SK-N-SH (cell line): Measurements from ENCODE around the gene MAGI2.

Experiments used
- CHD2 ChIP-seq: fragments of 150-350 bp; IDR thresholded peaks from 2 replicates; pipeline ENCODE4 v1.6.1; 2018; ENCODE audit warnings: low read length; ENCODE audit not compliant: partially characterized antibody
- CTCF ChIP-seq: fragments of 200-600 bp; sonication (generic); IDR thresholded peaks from 2 replicates; pipeline ENCODE4 v1.6.1; 2017; ENCODE audit warnings: antibody characterized with exemption, mild to moderate bottlenecking, moderate library complexity
- EP300 ChIP-seq, 2 experiments: IDR thresholded peaks; 2 replicates each; pipeline versions ENCODE4 v1.4.0 to v1.6.1; 2012; ENCODE audit warnings: borderline replicate concordance in 1 of 2, low read depth in 1 of 2, low read length in 1 of 2
- JUND ChIP-seq: IDR thresholded peaks from 2 replicates; pipeline ENCODE4 v1.4.0; 2012
- MXI1 ChIP-seq: IDR thresholded peaks from 2 replicates; pipeline ENCODE4 v1.6.1; 2012; ENCODE audit warnings: mild to moderate bottlenecking, low read depth, low read length, improper control_type of control experiment
- NFIC ChIP-seq: IDR thresholded peaks from 2 replicates; pipeline ENCODE4 v1.4.0; 2012; ENCODE audit warnings: borderline replicate concordance
- POLR2AphosphoS5 ChIP-seq: IDR thresholded peaks from 2 replicates; pipeline ENCODE4 v1.6.1; 2012; ENCODE audit warnings: low read depth, low read length
- SIN3A ChIP-seq: IDR thresholded peaks from 2 replicates; pipeline ENCODE4 v1.6.1; 2012; ENCODE audit warnings: low read depth, mild to moderate bottlenecking, low read length, moderate library complexity, borderline replicate concordance
- TAF1 ChIP-seq: IDR thresholded peaks from 2 replicates; pipeline ENCODE4 v1.6.1; 2012; ENCODE audit warnings: low read depth, mild to moderate bottlenecking, low read length, moderate library complexity, borderline replicate concordance
- TCF12 ChIP-seq: IDR thresholded peaks from 2 replicates; pipeline ENCODE4 v1.4.0; 2012
- YY1 ChIP-seq: IDR thresholded peaks from 2 replicates; pipeline ENCODE4 v1.4.0; 2012; ENCODE audit warnings: low read depth, mild to moderate bottlenecking
- ZBTB33 ChIP-seq: IDR thresholded peaks from 2 replicates; pipeline ENCODE4 v1.4.0; 2012; ENCODE audit warnings: low read depth, borderline replicate concordance
- TF ChIP-seq, protein P1 (sequence below): IDR thresholded peaks from 2 replicates; pipeline ENCODE4 v1.6.1; 2012; ENCODE audit warnings: mild to moderate bottlenecking, low read depth, low read length, moderate library complexity
- TF ChIP-seq, protein P2 (sequence below): fragments of 150-350 bp; IDR thresholded peaks from 2 replicates; pipeline ENCODE4 v1.6.1; 2016; ENCODE audit warnings: mild to moderate bottlenecking, low read depth, low read length

GRCh38 chr7:78203042-78203720 is 1250.3 kb downstream of the MAGI2 start:
- TF ChIP-seq CTCF (no peak), POLR2AphosphoS5 (no peak), MXI1 (no peak), JUND (no peak), TCF12 (no peak), NFIC (no peak), CHD2 (no peak), YY1 (no peak), SIN3A (no peak), TAF1 (no peak), EP300 (IDR thresholded peaks at IDR 0.05; ENCODE audit: borderline replicate concordance in 1 of 2, low read depth in 1 of 2, low read length in 1 of 2) (no peak), ZBTB33 (no peak)
- TF ChIP-seq, protein P1, sequence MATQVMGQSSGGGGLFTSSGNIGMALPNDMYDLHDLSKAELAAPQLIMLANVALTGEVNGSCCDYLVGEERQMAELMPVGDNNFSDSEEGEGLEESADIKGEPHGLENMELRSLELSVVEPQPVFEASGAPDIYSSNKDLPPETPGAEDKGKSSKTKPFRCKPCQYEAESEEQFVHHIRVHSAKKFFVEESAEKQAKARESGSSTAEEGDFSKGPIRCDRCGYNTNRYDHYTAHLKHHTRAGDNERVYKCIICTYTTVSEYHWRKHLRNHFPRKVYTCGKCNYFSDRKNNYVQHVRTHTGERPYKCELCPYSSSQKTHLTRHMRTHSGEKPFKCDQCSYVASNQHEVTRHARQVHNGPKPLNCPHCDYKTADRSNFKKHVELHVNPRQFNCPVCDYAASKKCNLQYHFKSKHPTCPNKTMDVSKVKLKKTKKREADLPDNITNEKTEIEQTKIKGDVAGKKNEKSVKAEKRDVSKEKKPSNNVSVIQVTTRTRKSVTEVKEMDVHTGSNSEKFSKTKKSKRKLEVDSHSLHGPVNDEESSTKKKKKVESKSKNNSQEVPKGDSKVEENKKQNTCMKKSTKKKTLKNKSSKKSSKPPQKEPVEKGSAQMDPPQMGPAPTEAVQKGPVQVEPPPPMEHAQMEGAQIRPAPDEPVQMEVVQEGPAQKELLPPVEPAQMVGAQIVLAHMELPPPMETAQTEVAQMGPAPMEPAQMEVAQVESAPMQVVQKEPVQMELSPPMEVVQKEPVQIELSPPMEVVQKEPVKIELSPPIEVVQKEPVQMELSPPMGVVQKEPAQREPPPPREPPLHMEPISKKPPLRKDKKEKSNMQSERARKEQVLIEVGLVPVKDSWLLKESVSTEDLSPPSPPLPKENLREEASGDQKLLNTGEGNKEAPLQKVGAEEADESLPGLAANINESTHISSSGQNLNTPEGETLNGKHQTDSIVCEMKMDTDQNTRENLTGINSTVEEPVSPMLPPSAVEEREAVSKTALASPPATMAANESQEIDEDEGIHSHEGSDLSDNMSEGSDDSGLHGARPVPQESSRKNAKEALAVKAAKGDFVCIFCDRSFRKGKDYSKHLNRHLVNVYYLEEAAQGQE = no peak
- TF ChIP-seq, protein P2, sequence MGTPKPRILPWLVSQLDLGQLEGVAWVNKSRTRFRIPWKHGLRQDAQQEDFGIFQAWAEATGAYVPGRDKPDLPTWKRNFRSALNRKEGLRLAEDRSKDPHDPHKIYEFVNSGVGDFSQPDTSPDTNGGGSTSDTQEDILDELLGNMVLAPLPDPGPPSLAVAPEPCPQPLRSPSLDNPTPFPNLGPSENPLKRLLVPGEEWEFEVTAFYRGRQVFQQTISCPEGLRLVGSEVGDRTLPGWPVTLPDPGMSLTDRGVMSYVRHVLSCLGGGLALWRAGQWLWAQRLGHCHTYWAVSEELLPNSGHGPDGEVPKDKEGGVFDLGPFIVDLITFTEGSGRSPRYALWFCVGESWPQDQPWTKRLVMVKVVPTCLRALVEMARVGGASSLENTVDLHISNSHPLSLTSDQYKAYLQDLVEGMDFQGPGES = no peak
